Embryonic facial prominence (tissue), 1 donor: ENCODE data around the gene BNC2.
"Not testable (repeated sequence)": the region's sequence is repeated elsewhere in the genome, so short reads cannot be mapped to it uniquely, and the experiment has no call there.

Experiments
- DNase-seq: peaks from one replicate; pipeline ENCODE4 v3.0.0-alpha.2; 2016; ENCODE audit errors: extremely low spot score

Gene BNC2

GRCh38 chr9:16870596-16871335, at the start of gene BNC2:
Gene BNC2 (minus strand): TSS chr9:16870670. CDS start chr9:16870648, 22 bp downstream.
- peak; percentile 58 for DNase-seq

- DNase-seq, result no peak
These were observed 48.5 kb upstream of the BNC2 start for GRCh38 chr9:16918920-16919319.

GRCh38 chr9:16915126-16915831, 44.8 kb upstream of the BNC2 start:
- DNase-seq, result no peak

GRCh38 chr9:16912197-16912596, 41.7 kb upstream of the BNC2 start:
- DNase-seq, result no peak

GRCh38 chr9:16908206-16908605, 37.7 kb upstream of the BNC2 start:
- not testable (repeated sequence) for DNase-seq

- DNase-seq, result no peak
These were observed 34.2 kb upstream of the BNC2 start for GRCh38 chr9:16904655-16905054.

GRCh38 chr9:16901590-16901989, 31.1 kb upstream of the BNC2 start:
- no peak for DNase-seq

GRCh38 chr9:16899606-16900005, 29.1 kb upstream of the BNC2 start:
- no peak for DNase-seq

GRCh38 chr9:16898464-16898863, 28.0 kb upstream of the BNC2 start:
- no peak for DNase-seq

GRCh38 chr9:16888594-16888993, 18.1 kb upstream of the BNC2 start:
- DNase-seq, result no peak

- DNase-seq, result no peak
These were observed 15.5 kb upstream of the BNC2 start for GRCh38 chr9:16885931-16886330.

GRCh38 chr9:16884952-16885513, 14.6 kb upstream of the BNC2 start:
- no peak for DNase-seq

- DNase-seq, result no peak
These were observed 13.9 kb upstream of the BNC2 start for GRCh38 chr9:16884373-16884772.

GRCh38 chr9:16883586-16883985, 13.1 kb upstream of the BNC2 start:
- no peak for DNase-seq

GRCh38 chr9:16882440-16882839, 12.0 kb upstream of the BNC2 start:
- not testable (repeated sequence) for DNase-seq

GRCh38 chr9:16879416-16879815, 8.9 kb upstream of the BNC2 start:
- DNase-seq, result no peak

GRCh38 chr9:16877256-16877655, 6.8 kb upstream of the BNC2 start:
- no peak for DNase-seq

GRCh38 chr9:16873126-16873802, 2.8 kb upstream of the BNC2 start:
- no peak for DNase-seq

GRCh38 chr9:16871336-16872151, 1.1 kb upstream of the BNC2 start:
- DNase-seq, result no peak

GRCh38 chr9:16869882-16870595, 431 bp downstream of the BNC2 start:
- DNase-seq, result no peak
